GM23338 (cell line): Measurements from ENCODE around the gene MMP15. TPM values are rescaled to one million over a fixed set of nuclear protein-coding genes. Genes with fewer than 3 reads are reported as not detected.
A peak's percentile ranks its signal among the peaks of the same experiment; 100 is the strongest.

Source experiments
- ATAC-seq: fragments of 200-7000 bp; cut with Tn5 transposase; 3 replicates; pipeline ENCODE4 v1.9.1; 2020
- DNase-seq: peaks from one replicate; pipeline ENCODE4 v3.0.0-alpha.2; 2015; ENCODE audit warnings: low spot score
- H2AFZ ChIP-seq: fragments of 200-600 bp; sonication (generic); 2 replicates; pipeline ENCODE4 v1.8.0; 2016; ENCODE audit warnings: antibody characterized with exemption, mild to moderate bottlenecking, moderate library complexity
- H3F3A ChIP-seq: fragments of 200-600 bp; sonication (generic); replicated peaks from 2 replicates; pipeline ENCODE4 v1.8.0; 2017; ENCODE audit warnings: antibody characterized with exemption, mixed run types, low read depth
- H3K27ac ChIP-seq: fragments of 200-600 bp; sonication (generic); 2 replicates; pipeline ENCODE4 v1.6.1; 2016; ENCODE audit warnings: low read depth
- H3K27me3 ChIP-seq: fragments of 200-600 bp; sonication (generic); 2 replicates; pipeline ENCODE4 v1.8.0; 2016; ENCODE audit warnings: mild to moderate bottlenecking, mixed run types, moderate library complexity; ENCODE audit not compliant: insufficient read depth
- H3K36me3 ChIP-seq: fragments of 200-600 bp; sonication (generic); 2 replicates; pipeline ENCODE4 v1.8.0; 2016; ENCODE audit warnings: mild to moderate bottlenecking; ENCODE audit not compliant: insufficient read depth
- H3K4me1 ChIP-seq: fragments of 200-600 bp; sonication (generic); 2 replicates; pipeline ENCODE4 v1.8.0; 2016; ENCODE audit warnings: mild to moderate bottlenecking, moderate library complexity; ENCODE audit not compliant: insufficient read depth
- H3K4me2 ChIP-seq: fragments of 200-600 bp; sonication (generic); 2 replicates; pipeline ENCODE4 v1.7.1; 2017; ENCODE audit warnings: mixed run types
- H3K4me3 ChIP-seq: fragments of 200-600 bp; sonication (generic); 2 replicates; pipeline ENCODE4 v1.6.1; 2016; ENCODE audit warnings: mixed run types
- H3K79me2 ChIP-seq: fragments of 200-600 bp; sonication (generic); replicated peaks from 2 replicates; pipeline ENCODE4 v1.8.0; 2017; ENCODE audit warnings: mild to moderate bottlenecking; ENCODE audit not compliant: insufficient read depth
- H3K9me2 ChIP-seq: fragments of 200-600 bp; sonication (generic); 2 replicates; pipeline ENCODE4 v1.8.0; 2017; ENCODE audit not compliant: insufficient read depth
- H4K20me1 ChIP-seq: fragments of 200-600 bp; sonication (generic); replicated peaks from 2 replicates; pipeline ENCODE4 v1.8.0; 2017; ENCODE audit warnings: mild to moderate bottlenecking; ENCODE audit not compliant: insufficient read depth
- H3K27ac Mint-ChIP-seq: 2 replicates; pipeline ENCODE4 v1.8.0; 2020; ENCODE audit warnings: inconsistent platforms, mild to moderate bottlenecking, moderate library complexity, mixed read lengths
- H3K27me3 Mint-ChIP-seq: 3 replicates; pipeline ENCODE4 v1.8.0; 2022; ENCODE audit warnings: low read depth, mild to moderate bottlenecking, moderate library complexity, mixed read lengths, inconsistent platforms; ENCODE audit not compliant: insufficient read depth, poor library complexity
- H3K36me3 Mint-ChIP-seq: 3 replicates; pipeline ENCODE4 v1.8.0; 2021; ENCODE audit warnings: low read depth, mild to moderate bottlenecking, inconsistent platforms, moderate library complexity, mixed read lengths
- H3K4me1 Mint-ChIP-seq: 3 replicates; pipeline ENCODE4 v1.8.0; 2020; ENCODE audit warnings: mild to moderate bottlenecking, inconsistent platforms, mixed read lengths
- H3K4me3 Mint-ChIP-seq: 3 replicates; pipeline ENCODE4 v1.8.0; 2021; ENCODE audit warnings: moderate library complexity, mild to moderate bottlenecking, inconsistent platforms, mixed read lengths
- H3K9me3 Mint-ChIP-seq: 3 replicates; pipeline ENCODE4 v1.8.0; 2020; ENCODE audit warnings: moderate library complexity, mild to moderate bottlenecking, inconsistent platforms, mixed read lengths
- CREB1 ChIP-seq: fragments of 250-450 bp; sonication (Bioruptor Pico); IDR thresholded peaks from 2 replicates; pipeline ENCODE4 v1.5.0; 2020; ENCODE audit warnings: low read depth, mild to moderate bottlenecking, moderate library complexity
- CTCF ChIP-seq, 2 experiments: fragments of 200-600 bp in 1 of 2; sonication (generic) in 1 of 2; conservative IDR thresholded peaks; 2 replicates each; pipeline versions ENCODE4 v1.5.1 to v1.6.1; 2016 to 2017; ENCODE audit warnings: antibody characterized with exemption in 2 of 2, low read depth in 2 of 2, mild to moderate bottlenecking in 2 of 2, moderate library complexity in 1 of 2
- ETS1 ChIP-seq: IDR thresholded peaks from 2 replicates; pipeline ENCODE4 v1.6.1; 2016; ENCODE audit warnings: antibody characterized with exemption
- EZH2 ChIP-seq: fragments of 200-600 bp; sonication (generic); IDR thresholded peaks from one replicate; pipeline ENCODE4 v1.8.0; 2017; ENCODE audit warnings: antibody characterized with exemption, mild to moderate bottlenecking, low read depth; ENCODE audit not compliant: unreplicated experiment
- EZH2phosphoT487 ChIP-seq: fragments of 200-600 bp; sonication (generic); IDR thresholded peaks from one replicate; pipeline ENCODE4 v1.8.1; 2018; ENCODE audit warnings: antibody characterized with exemption; ENCODE audit not compliant: unreplicated experiment
- JUNB ChIP-seq: IDR thresholded peaks from one replicate; pipeline ENCODE4 v1.6.1; 2016; ENCODE audit warnings: antibody characterized with exemption; ENCODE audit not compliant: unreplicated experiment
- POLR2AphosphoS5 ChIP-seq: IDR thresholded peaks from 2 replicates; pipeline ENCODE4 v1.6.1; 2016; ENCODE audit warnings: antibody characterized with exemption, low read depth
- STAT1 ChIP-seq: IDR thresholded peaks from one replicate; pipeline ENCODE4 v1.6.1; 2016; ENCODE audit warnings: antibody characterized with exemption; ENCODE audit not compliant: unreplicated experiment
- ZNF114 ChIP-seq: fragments of 250-450 bp; sonication (Bioruptor Pico); IDR thresholded peaks from 2 replicates; pipeline ENCODE4 v1.5.0; 2020; ENCODE audit warnings: mild to moderate bottlenecking, moderate library complexity
- ZNF331 ChIP-seq: fragments of 250-450 bp; sonication (Bioruptor Pico); IDR thresholded peaks from 2 replicates; pipeline ENCODE4 v1.5.0; 2020; ENCODE audit warnings: low read depth, mild to moderate bottlenecking, moderate library complexity
- polyA plus RNA-seq: library from polyadenylated mRNA; unstranded; fragments of >200 nt; fragmentation: Nextera tagmentation; extraction: Ambion mirVana; gene quantifications from 2 replicates; pipeline ENCODE4 v1.2.1, GENCODE V29; 2016
- total RNA-seq: library from RNA; depleted of rRNA; stranded (reverse); fragments of >200 nt; shearing (Covaris generic); gene quantifications from 2 replicates; pipeline ENCODE4 v1.2.3, GENCODE V29; 2014
- TF ChIP-seq, protein P1 (sequence below): IDR thresholded peaks from one replicate; pipeline ENCODE4 v1.6.1; 2018; ENCODE audit warnings: antibody characterized with exemption; ENCODE audit not compliant: unreplicated experiment

Gene MMP15
- total and polyA plus RNA-seq, 2 experiments from 2014 or later = 10.9 to 79.1 TPM

GRCh38 chr16:58046054-58046881 is 20.7 kb downstream of the MMP15 start:
- no peaks in the 10 kb centered on the region for H3K79me2 ChIP-seq
- H3K9me2 ChIP-seq = no peaks in the 10 kb centered on the region
- H3K4me1 Mint-ChIP-seq = peaks cover 16% of the 10 kb centered on the region
- H3K36me3 Mint-ChIP-seq = peaks cover 16% of the 10 kb centered on the region; the same call in 2 of the 3 replicates
- H3K9me3 Mint-ChIP-seq = peaks cover 9% of the 10 kb centered on the region; the same call in 2 of the 3 replicates
- H3K27ac Mint-ChIP-seq = no peak overlapping the region
- H2AFZ ChIP-seq = no peak overlapping the region
- ATAC-seq (no peak), DNase-seq (no peak)
- TF ChIP-seq, protein P1, sequence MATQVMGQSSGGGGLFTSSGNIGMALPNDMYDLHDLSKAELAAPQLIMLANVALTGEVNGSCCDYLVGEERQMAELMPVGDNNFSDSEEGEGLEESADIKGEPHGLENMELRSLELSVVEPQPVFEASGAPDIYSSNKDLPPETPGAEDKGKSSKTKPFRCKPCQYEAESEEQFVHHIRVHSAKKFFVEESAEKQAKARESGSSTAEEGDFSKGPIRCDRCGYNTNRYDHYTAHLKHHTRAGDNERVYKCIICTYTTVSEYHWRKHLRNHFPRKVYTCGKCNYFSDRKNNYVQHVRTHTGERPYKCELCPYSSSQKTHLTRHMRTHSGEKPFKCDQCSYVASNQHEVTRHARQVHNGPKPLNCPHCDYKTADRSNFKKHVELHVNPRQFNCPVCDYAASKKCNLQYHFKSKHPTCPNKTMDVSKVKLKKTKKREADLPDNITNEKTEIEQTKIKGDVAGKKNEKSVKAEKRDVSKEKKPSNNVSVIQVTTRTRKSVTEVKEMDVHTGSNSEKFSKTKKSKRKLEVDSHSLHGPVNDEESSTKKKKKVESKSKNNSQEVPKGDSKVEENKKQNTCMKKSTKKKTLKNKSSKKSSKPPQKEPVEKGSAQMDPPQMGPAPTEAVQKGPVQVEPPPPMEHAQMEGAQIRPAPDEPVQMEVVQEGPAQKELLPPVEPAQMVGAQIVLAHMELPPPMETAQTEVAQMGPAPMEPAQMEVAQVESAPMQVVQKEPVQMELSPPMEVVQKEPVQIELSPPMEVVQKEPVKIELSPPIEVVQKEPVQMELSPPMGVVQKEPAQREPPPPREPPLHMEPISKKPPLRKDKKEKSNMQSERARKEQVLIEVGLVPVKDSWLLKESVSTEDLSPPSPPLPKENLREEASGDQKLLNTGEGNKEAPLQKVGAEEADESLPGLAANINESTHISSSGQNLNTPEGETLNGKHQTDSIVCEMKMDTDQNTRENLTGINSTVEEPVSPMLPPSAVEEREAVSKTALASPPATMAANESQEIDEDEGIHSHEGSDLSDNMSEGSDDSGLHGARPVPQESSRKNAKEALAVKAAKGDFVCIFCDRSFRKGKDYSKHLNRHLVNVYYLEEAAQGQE = no peak
- 0 out of 2 replicates have a peak, but pooled peaks have one; percentile 18 for TF ChIP-seq POLR2AphosphoS5
- no peaks in the 10 kb centered on the region for H3K27me3 ChIP-seq
- H3K4me3 ChIP-seq = no peak overlapping the region
- no peak overlapping the region for H3K4me2 ChIP-seq
- H4K20me1 ChIP-seq = no peaks in the 10 kb centered on the region
- 0 out of 2 replicates have a peak, but pooled peaks cover 2% of the 10 kb centered on the region for H3F3A ChIP-seq
- H3K36me3 ChIP-seq = no peaks in the 10 kb centered on the region
- H3K4me1 ChIP-seq = peaks cover 15% of the 10 kb centered on the region
- no peak overlapping the region for H3K4me3 Mint-ChIP-seq
- peaks cover 14% of the 10 kb centered on the region for H3K27me3 Mint-ChIP-seq
- no peak overlapping the region for H3K27ac ChIP-seq

GRCh38 chr16:58046936-58047335 is 21.4 kb downstream of the MMP15 start:
- H3K27me3 ChIP-seq = no peaks in the 10 kb centered on the region
- H3K27me3 Mint-ChIP-seq = peaks cover 14% of the 10 kb centered on the region
- DNase-seq = no peak
- H3K79me2 ChIP-seq = no peaks in the 10 kb centered on the region
- no peaks in the 10 kb centered on the region for H3K36me3 ChIP-seq
- peaks cover 16% of the 10 kb centered on the region; the same call in 2 of the 3 replicates for H3K36me3 Mint-ChIP-seq
- H3K4me3 Mint-ChIP-seq = no peak overlapping the region
- H3K27ac Mint-ChIP-seq = no peak overlapping the region
- no peak overlapping the region for H3K27ac ChIP-seq
- no peaks in the 10 kb centered on the region for H3K9me2 ChIP-seq
- H3K4me1 Mint-ChIP-seq = peaks cover 16% of the 10 kb centered on the region
- H3K9me3 Mint-ChIP-seq = peaks cover 9% of the 10 kb centered on the region; the same call in 2 of the 3 replicates
- H3K4me1 ChIP-seq = peaks cover 15% of the 10 kb centered on the region
- ATAC-seq = peak; percentile 23
- no peaks in the 10 kb centered on the region for H4K20me1 ChIP-seq
- no peak overlapping the region for H2AFZ ChIP-seq
- no peak overlapping the region for H3K4me2 ChIP-seq
- H3K4me3 ChIP-seq = no peak overlapping the region
- 0 out of 2 replicates have a peak, but pooled peaks cover 2% of the 10 kb centered on the region for H3F3A ChIP-seq
- no peak for TF ChIP-seq JUNB
- no peak for TF ChIP-seq EZH2phosphoT487
- no peak for TF ChIP-seq CREB1 (CRISPR knock-in tag)
- no peak for TF ChIP-seq STAT1
- no peak for TF ChIP-seq ETS1
- TF ChIP-seq ZNF331 (CRISPR knock-in tag) = no peak
- no peak for TF ChIP-seq ZNF114 (CRISPR knock-in tag)
- no peak for TF ChIP-seq CTCF (conservative IDR thresholded peaks at IDR 0.05; ENCODE audit: low read depth in 2 of 2)
- TF ChIP-seq EZH2 = no peak
- TF ChIP-seq POLR2AphosphoS5 = no peak
